Kidney tubule cell (primary cell): ENCODE measurements around the gene RIN1.

Experiments
- DNase-seq: peaks from one replicate; pipeline ENCODE4 v3.0.0-alpha.2; 2018; ENCODE audit warnings: low spot score

The RIN1 gene

GRCh38 chr11:66294626-66295620 lies 41.3 kb downstream of the RIN1 start:
- no peak for DNase-seq

DNA sequence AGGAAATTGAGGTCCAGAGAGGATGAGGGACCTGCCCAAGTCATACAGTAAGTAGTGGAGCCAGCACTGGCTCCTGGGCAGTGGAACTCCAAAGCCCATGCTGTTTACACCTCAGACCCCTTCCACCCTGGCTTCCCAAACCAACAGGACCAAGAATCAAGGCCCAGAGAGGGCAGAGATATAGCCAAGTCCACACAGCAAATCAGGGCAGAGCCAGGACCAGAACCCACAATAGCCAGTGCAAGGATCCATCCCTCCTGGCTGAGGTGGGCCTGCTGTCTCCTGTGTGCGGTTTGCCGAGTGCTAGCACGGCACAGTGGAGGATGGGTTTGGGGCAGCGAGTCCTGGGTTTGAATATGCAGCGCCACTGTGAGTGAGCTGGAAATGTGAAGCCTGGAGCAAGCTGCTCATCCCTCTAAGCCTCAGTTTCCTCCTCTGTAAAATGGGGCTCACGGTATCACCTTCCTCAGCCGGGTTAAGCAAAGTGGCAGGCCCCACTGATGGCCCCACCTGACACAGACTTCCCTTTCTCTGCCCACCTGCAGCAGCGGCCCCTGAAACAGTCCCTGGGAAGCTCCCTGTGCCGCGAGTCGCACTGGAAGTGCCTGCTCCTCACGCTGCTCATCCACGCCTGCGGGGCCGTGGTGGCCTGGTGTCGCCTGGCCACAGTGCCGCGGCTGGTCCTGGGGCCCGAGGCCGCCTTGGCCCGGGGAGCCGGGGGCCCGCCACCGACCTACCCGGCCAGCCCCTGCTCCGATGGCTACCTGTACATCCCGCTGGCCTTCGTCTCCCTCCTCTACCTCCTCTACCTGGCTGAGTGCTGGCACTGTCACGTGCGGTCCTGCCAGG lies 42.2 kb downstream of the RIN1 start:
- no peak for DNase-seq

DNA sequence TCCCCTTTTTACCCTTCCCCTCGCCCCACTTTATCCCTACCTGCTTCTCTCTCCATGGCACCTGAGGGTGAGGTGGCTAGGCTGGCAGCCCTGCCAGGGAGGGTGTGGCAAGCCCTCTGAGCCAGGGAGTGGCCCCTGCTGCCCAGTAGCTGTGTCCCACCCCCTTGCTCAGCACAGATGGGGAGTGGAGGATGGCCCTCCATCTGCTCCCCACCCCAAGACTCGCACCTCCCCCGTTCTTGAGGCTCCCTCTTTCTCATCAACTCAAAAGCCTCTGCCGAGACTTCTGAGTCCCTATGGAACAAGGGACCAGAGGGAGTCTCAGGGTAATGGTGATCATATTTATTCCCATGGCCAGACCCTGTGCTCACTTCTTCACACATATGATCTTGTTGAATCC lies 42.9 kb downstream of the RIN1 start:
- DNase-seq, result no peak

- DNase-seq, result no peak
Observed at GRCh38 chr11:66292543-66293332, 43.5 kb downstream of the RIN1 start.

- DNase-seq, result no peak
Observed at GRCh38 chr11:66291706-66292542, 44.3 kb downstream of the RIN1 start, which contains the start of gene TMEM151A. TSS of gene TMEM151A (plus strand) at chr11:66291894. CDS start at chr11:66292014, 120 bp downstream.

GRCh38 chr11:66291303-66291705 lies 44.9 kb downstream of the RIN1 start:
- no peak for DNase-seq

DNA sequence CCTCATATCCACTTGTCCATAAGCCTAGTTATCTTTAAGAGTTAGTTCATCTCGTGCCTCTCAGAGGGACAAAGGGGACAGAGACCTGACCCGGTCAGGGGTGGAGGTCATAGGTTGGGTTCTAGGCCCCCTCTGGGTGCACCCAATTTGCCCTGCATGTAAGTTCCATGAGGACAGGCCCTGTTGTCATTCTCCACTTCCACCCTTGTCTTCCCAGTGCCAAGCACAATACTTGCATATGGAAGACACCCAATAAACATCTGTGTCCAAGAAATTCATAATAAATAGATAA lies 46.0 kb downstream of the RIN1 start:
- DNase-seq, result no peak

DNA sequence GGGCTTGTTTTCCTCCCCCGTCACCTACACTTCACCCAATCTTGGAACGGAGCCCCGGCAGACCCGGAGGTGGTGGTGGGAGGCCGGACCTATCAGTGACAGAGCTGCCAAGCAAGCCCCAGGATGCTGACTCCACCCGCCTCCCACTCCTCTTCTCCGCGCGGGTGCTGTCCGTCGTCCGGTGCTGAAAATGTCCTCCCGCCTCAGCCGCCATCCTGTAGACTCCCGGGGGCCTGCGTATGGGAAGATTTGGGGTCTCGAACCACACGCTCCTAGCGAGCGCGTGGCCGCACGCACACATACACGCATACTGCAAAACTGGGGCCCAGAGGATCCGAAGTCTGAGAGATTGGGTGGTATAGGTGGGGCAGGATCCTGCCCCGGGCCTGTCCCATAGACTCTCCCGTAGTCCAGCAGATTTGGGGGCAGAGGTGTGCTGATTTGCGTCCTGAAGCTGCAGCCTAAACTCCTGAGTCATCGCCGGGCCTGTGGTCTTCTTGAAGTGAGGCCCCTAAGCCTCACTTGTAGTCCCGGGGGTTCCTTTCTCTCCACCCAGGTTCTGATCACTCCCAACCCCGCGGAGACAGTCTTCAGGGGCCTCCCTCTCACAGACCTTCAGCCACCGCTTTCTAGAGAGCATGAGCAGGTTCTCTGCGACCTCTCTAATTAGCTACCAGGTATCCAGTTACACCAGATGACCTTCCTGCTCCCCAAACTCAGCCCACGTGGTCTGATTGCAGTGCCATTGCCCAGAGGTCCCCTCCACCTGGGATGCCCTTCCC lies 46.5 kb downstream of the RIN1 start:
- no peak for DNase-seq

DNA sequence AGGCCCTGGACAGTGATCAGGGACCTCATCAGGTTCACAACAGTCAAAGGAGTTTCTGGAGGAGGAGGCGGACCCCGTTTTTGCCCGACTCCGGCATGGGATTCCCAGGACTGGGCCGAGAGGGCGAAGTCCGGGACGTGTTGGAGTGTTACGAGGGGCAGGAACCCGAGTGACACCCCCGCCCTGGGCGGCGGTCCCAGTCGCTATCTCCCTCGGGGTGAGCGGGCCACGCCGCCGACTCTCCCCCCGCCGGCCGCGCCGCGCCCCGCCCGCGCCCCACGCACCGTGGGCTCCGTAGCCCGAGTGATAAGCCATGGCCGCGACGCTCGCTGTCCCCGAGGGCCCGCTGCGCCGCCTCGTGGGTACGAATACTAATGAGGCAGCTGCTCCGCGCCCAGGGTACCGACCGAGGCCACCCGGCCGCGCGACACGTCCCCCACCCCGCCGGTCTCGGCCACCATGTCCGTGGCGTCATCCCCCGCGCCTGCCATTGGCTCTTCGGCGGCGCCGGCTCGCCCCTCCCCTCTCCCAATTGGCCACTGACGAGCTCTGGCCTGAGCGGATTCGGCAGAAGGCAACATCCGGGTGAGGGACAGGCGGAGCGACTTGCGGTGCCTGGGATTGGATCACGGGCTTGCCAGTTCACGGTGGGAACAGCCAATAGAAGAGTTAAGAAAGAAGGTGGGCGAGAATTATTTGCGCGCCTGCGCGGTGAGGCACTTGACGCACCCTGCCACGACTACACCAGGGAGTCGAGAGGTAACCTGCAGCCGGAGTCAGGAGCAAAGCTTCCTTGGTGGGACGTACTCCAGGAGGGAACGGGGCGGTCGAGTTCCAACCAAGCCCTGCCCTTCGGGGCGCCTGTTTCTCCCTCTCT lies 47.3 kb downstream of the RIN1 start, which contains the start of gene YIF1A:
TSS of gene YIF1A (minus strand) at position 473 of the 877 bp plus-strand sequence. CDS start at position 315, 158 bp downstream.
- DNase-seq, result peak; percentile 100

GRCh38 chr11:66287889-66288670 lies 48.2 kb downstream of the RIN1 start:
- no peak for DNase-seq

DNA sequence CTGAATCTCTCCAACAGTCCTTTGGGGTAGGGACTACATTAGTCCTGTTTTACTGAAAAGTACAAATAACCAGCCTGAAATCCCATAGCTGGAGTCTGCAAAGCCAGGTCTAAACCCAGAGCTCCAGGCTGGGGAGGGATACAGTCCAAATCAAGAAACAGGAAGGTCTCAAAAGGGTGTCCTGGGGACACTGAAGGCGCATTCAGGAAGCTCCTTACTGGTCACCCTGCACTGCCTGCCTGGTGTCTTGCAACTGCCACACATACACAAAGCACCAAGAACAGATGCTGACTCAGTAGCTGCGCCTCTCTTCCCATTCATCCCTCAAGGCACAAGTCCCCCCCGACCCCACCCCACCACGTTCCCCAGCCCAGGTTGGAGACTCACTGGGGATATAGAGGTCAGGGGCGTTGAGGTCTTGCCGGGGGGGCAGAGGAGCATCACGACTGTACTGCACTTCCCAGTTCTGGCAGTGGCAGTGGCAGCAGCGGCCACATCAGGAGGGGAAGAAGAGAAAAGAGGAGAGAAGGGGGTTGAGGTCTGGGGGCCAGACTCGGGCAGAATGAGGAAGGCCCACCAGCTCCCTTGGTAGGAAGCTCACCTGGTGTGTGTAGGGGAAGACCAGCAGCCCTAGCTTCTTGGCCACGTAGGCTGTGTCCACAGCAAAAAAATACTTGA lies 48.9 kb downstream of the RIN1 start:
- DNase-seq, result no peak

- DNase-seq, result no peak
Observed at GRCh38 chr11:66286699-66287098, 49.5 kb downstream of the RIN1 start.

DNA sequence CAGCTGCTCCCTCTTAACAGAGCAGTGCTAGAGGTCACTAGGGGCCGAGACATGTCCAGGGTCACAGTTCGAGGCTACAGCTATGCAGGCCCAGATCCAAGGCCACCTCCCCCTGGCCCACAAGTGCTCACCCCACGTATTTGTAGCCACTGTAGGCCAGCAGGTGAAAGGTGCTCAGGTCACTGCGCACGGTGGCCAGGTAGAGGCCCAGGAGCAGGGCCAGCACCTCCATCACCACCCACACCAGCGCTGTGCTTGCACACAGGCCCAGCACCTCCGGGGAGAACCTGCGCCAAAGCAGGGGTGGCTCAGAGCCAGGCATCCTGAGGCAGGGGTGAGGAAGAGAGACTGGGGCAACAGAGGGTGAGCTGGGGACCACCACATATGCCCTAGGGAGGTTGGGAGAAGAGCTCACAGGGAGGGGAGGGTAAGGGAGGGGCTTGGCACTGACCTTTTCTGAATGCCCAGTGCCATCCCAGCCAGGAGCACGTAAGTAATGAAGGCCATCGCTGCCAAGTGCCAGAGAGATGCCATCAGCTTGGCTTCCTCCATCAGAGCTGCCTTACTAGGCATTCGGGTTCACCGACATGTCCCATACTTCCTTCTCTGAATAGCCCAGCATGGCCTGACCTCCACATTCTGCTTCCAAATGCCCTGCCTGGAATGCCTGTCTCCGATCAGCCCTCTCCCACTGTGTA lies 50.8 kb downstream of the RIN1 start:
- no peak for DNase-seq

DNA sequence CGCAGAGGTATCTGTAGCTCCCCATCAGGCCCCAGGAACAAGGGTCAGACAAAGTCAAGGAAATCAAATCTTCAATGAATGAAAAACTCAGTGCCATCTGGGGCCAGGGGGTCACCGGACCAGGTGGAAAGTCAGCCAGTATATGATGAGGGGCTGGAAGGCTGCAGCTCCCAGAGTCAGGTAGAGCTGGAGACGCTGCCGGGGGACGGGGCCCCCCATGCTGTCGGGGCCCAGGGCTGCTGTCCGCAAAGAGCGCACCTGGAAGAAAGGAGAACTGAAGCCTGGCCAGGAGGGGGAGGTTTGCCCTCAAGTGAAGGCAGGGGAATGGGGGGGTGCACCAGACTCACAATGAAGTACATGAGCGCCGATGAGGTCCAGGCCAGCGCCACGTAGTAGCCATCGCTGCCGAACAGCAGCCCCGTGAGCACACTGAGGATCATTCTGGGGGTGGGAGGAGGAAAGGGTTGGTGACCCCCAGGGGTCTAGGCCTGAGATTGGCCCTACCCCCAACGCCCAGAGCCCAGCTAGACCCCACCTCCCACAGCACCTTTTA lies 51.6 kb downstream of the RIN1 start:
- no peak for DNase-seq

DNA sequence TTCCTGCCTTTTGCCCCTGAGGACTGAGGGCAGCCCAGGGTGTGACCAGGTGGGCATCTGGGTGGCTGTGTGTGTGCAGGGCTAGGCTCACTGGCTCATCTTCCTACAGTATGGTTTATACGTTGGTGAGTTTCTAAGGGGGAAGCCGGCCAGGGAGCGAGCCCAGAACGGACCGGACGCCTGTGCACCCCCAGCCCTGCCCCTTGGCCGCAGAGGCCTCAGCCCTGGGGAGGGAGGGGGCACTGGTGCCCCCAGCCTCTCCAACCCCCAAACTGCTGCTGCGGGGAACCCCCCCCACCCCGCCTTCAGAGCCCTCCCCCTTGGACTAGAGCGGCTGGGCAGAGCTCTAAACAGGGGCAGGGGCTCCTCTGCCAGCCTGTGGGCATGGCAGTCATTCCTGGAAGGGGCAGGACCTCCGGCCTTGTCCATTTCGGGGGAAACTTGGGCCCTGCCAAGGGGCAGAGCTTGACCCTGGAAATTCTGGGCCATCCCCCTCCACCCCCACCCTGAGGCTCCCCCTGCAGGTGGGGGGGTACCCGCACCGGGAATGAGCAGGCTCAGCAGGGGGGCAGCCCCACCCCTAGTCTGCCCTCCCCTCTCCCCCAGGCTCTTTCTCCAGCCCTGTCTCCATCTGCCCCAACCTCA lies 52.7 kb downstream of the RIN1 start:
- no peak for DNase-seq
